DND-41 (cell line): Measurements from ENCODE around the gene CRCP.

Source experiments
- ATAC-seq: fragments of 200-7000 bp; cut with Tn5 transposase; 3 replicates; pipeline ENCODE4 v1.9.1; 2021; ENCODE audit warnings: low read depth; ENCODE audit not compliant: insufficient read depth
- DNase-seq: peaks from one replicate; pipeline ENCODE4 v3.0.0-alpha.2; 2020
- H2AFZ ChIP-seq: 2 replicates; pipeline ENCODE4 v1.6.0; 2012; ENCODE audit warnings: low read depth, low read length
- H3K27ac ChIP-seq: 2 replicates; pipeline ENCODE4 v1.5.1; 2012; ENCODE audit warnings: low read length, inconsistent platforms
- H3K27me3 ChIP-seq: fragments of 200-600 bp; sonication (generic); 2 replicates; pipeline ENCODE4 v1.6.0; 2012; ENCODE audit warnings: low read length, mild to moderate bottlenecking, inconsistent platforms; ENCODE audit not compliant: insufficient read depth, poor library complexity
- H3K36me3 ChIP-seq: 2 replicates; pipeline ENCODE4 v1.5.1; 2012; ENCODE audit warnings: low read length, inconsistent platforms; ENCODE audit not compliant: insufficient read depth
- H3K4me1 ChIP-seq: 2 replicates; pipeline ENCODE4 v1.5.1; 2012; ENCODE audit warnings: mild to moderate bottlenecking, low read length; ENCODE audit not compliant: insufficient read depth
- H3K4me2 ChIP-seq: 2 replicates; pipeline ENCODE4 v1.6.0; 2012; ENCODE audit warnings: mild to moderate bottlenecking, moderate library complexity, low read length, inconsistent platforms; ENCODE audit not compliant: insufficient read depth
- H3K4me3 ChIP-seq, 2 experiments: fragments of 200-600 bp in 1 of 2; shearing (Covaris generic) in 1 of 2; 2 replicates each; pipeline ENCODE4 v1.5.1; 2012 to 2016; ENCODE audit warnings: inconsistent platforms in 2 of 2, low read length in 2 of 2, mild to moderate bottlenecking in 2 of 2, low read depth in 1 of 2, moderate library complexity in 1 of 2
- H3K79me2 ChIP-seq: 2 replicates; pipeline ENCODE4 v1.6.0; 2012; ENCODE audit warnings: low read length, inconsistent platforms; ENCODE audit not compliant: insufficient read depth
- H3K9ac ChIP-seq: 2 replicates; pipeline ENCODE4 v1.6.0; 2012; ENCODE audit warnings: low read depth, mild to moderate bottlenecking, inconsistent platforms, low read length, moderate library complexity
- H3K9me3 ChIP-seq: 2 replicates; pipeline ENCODE4 v1.5.1; 2012; ENCODE audit warnings: low read length, moderate library complexity, mild to moderate bottlenecking, inconsistent platforms; ENCODE audit not compliant: insufficient read depth, severe bottlenecking
- H4K20me1 ChIP-seq: 2 replicates; pipeline ENCODE4 v1.6.0; 2012; ENCODE audit warnings: low read length; ENCODE audit not compliant: insufficient read depth
- EZH2 ChIP-seq: IDR thresholded peaks from 3 replicates; pipeline ENCODE4 v1.6.1; 2012; ENCODE audit warnings: borderline replicate concordance, low read depth, mild to moderate bottlenecking, moderate library complexity, low read length, inconsistent platforms; ENCODE audit not compliant: severe bottlenecking
- TF ChIP-seq, protein P1 (sequence below): IDR thresholded peaks from 2 replicates; pipeline ENCODE4 v1.5.1; 2012; ENCODE audit warnings: borderline replicate concordance, low read length, moderate library complexity, mild to moderate bottlenecking; ENCODE audit not compliant: poor library complexity, severe bottlenecking; ENCODE audit errors: extremely low read depth

CRCP gene

DNA sequence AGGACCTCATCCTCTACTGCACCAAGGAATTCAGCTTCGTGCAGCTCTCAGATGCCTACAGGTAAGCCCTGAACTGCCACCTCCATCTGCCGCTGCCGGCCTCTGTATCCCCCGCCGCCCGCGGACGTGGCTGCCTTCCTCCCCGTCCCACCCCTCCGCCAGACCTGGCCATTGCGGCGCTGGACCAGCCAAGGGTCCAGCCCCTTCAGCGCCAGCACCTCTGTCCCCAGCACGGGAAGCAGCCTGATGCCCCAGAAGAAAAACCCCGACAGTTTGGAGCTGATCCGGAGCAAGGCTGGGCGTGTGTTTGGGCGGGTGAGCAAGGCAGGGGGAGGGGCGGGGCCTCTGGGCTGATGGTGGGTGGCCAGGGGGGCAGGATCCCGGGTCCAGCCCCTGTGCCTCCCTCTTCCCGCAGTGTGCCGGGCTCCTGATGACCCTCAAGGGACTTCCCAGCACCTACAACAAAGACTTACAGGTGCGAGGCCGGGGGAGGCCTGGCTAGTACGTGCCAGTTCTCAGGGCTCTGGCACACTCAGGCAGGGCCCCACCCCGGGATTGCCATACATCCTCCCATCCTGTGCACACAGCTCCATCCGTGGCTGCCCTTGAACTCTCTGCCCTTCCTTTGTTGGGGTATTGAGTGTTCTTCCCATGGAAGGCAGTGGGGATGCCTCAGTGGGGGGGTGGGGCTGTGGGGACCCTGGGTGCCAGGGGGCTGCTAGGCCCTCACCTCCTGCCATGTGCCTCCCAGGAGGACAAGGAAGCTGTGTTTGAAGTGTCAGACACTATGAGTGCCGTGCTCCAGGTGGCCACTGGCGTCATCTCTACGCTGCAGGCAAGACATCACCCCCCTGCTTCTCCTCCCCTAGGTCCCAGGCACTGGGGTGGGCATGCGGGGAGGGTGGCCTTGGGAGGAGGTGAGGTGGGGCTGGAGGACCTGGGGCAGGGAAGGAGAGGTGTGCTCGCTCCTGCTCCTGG, 25.5 kb upstream of the CRCP start:
- H3K4me1 ChIP-seq: no peaks in the 10 kb centered on the region
- H3K79me2 ChIP-seq: no peaks in the 10 kb centered on the region
- H3K9ac ChIP-seq: no peak overlapping the region
- TF ChIP-seq, protein P1, sequence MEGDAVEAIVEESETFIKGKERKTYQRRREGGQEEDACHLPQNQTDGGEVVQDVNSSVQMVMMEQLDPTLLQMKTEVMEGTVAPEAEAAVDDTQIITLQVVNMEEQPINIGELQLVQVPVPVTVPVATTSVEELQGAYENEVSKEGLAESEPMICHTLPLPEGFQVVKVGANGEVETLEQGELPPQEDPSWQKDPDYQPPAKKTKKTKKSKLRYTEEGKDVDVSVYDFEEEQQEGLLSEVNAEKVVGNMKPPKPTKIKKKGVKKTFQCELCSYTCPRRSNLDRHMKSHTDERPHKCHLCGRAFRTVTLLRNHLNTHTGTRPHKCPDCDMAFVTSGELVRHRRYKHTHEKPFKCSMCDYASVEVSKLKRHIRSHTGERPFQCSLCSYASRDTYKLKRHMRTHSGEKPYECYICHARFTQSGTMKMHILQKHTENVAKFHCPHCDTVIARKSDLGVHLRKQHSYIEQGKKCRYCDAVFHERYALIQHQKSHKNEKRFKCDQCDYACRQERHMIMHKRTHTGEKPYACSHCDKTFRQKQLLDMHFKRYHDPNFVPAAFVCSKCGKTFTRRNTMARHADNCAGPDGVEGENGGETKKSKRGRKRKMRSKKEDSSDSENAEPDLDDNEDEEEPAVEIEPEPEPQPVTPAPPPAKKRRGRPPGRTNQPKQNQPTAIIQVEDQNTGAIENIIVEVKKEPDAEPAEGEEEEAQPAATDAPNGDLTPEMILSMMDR: no peak
- TF ChIP-seq EZH2: no peak
- no peak overlapping the region for H3K4me2 ChIP-seq
- no peaks in the 10 kb centered on the region for H3K36me3 ChIP-seq
- H4K20me1 ChIP-seq: no peaks in the 10 kb centered on the region
- DNase-seq: no peak
- no peak overlapping the region for H3K27ac ChIP-seq
- H3K4me3 ChIP-seq: no peak overlapping the region
- H3K27me3 ChIP-seq: no peaks in the 10 kb centered on the region
- no peak for ATAC-seq
- no peaks in the 10 kb centered on the region for H3K9me3 ChIP-seq
- no peak overlapping the region for H2AFZ ChIP-seq

DNA sequence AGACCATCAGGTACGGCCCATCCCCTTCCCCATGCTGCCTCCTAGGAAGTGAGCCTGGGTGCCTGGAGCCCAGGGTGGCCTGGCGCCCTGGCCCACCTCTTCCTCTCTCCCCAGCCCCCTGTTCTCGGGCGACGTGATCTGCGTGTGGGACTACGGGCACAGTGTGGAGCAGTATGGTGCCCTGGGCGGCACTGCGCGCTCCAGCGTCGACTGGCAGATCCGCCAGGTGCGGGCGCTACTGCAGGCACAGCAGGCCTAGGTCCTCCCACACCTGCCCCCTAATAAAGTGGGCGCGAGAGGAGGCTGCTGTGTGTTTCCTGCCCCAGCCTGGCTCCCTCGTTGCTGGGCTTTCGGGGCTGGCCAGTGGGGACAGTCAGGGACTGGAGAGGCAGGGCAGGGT, 22.0 kb upstream of the CRCP start:
- Histone ChIP-seq H3K79me2 (no peaks in the 10 kb centered on the region), H3K27ac (no peak overlapping the region), H3K27me3 (no peaks in the 10 kb centered on the region), H3K4me1 (no peaks in the 10 kb centered on the region), H2AFZ (no peak overlapping the region), H3K36me3 (no peaks in the 10 kb centered on the region), H3K9me3 (no peaks in the 10 kb centered on the region), H3K4me3 (no peak overlapping the region), H4K20me1 (no peaks in the 10 kb centered on the region), H3K4me2 (no peak overlapping the region), H3K9ac (no peak overlapping the region)
- TF ChIP-seq EZH2: no peak
- DNase-seq: no peak
- no peak for ATAC-seq

DNA sequence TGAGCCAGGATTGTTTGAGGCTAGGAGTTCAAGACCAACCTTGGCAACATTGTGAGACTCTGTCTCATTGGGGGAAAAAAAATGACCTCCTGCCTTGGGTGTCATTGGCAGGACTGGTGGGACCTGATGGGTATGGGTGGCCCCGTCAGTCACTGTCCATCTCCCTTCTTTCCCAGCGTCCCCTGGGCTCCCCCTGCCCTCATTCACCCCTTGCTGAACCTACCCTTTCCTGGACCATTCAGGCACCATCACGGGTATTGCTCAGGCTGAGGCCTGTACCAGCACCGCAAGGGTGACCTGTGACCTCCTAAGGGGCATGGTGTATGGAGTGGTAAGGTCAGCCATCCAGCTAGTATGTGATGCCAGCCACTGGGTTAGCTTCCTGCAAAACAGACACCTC, 19.6 kb upstream of the CRCP start:
- Histone ChIP-seq H3K79me2 (no peaks in the 10 kb centered on the region), H3K4me1 (peaks cover 7% of the 10 kb centered on the region), H3K27ac (no peak overlapping the region), H3K36me3 (no peaks in the 10 kb centered on the region), H3K4me2 (no peak overlapping the region), H2AFZ (no peak overlapping the region), H3K9ac (no peak overlapping the region), H3K4me3 (no peak overlapping the region), H3K9me3 (no peaks in the 10 kb centered on the region), H3K27me3 (no peaks in the 10 kb centered on the region), H4K20me1 (no peaks in the 10 kb centered on the region)
- DNase-seq: no peak
- ATAC-seq: no peak
- no peak for TF ChIP-seq EZH2
- TF ChIP-seq, protein P1: no peak

DNA sequence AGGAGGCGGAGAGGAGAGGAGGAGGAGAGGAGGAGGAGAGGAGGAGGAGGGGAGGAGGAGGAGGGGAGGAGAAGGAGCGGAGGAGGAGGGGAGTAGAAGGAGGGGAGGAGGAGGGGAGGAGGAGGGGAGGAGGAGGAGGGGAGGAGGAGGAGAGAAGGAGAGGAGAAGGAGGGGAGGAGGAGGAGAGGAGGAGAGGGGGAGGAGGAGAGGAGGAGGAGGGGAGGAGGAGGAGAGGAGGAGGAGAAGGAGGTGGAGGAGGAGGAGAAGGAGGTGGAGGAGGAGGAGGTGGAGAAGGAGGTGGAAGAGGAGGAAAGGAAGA, 15.5 kb upstream of the CRCP start:
- Histone ChIP-seq H3K79me2 (no peaks in the 10 kb centered on the region), H3K4me1 (peaks cover 14% of the 10 kb centered on the region), H3K36me3 (no peaks in the 10 kb centered on the region), H3K27me3 (no peaks in the 10 kb centered on the region), H3K9ac (0 out of 2 replicates have a peak overlapping the region, but pooled peaks have one; percentile 40), H2AFZ (peak overlapping the region; percentile 78), H3K4me2 (peak overlapping the region; percentile 80), H3K27ac (no peak overlapping the region), H4K20me1 (no peaks in the 10 kb centered on the region), H3K4me3 (peak overlapping the region in 1 of 2 experiments; percentile 53; a peak in 1 of 4 replicates), H3K9me3 (no peaks in the 10 kb centered on the region)
- TF ChIP-seq, protein P1: no peak
- no peak for TF ChIP-seq EZH2
- DNase-seq (no peak), ATAC-seq (no peak)
